GM21737 (cell line): ENCODE data around the gene FAF1.
"Not testable (repeated sequence)": the region's sequence is repeated elsewhere in the genome, so short reads cannot be mapped to it uniquely, and the experiment has no call there.

Experiments
- ATAC-seq: cut with Tn5 transposase; IDR thresholded peaks from one replicate; pipeline ENCODE4 v1.9.1; 2021; ENCODE audit warnings: mild to moderate bottlenecking, moderate library complexity; ENCODE audit not compliant: unreplicated experiment

Gene FAF1

GRCh38 chr1:50917138-50918137 is 42.6 kb downstream of the FAF1 start:
- no peak for ATAC-seq

GRCh38 chr1:50915621-50916020 is 44.4 kb downstream of the FAF1 start:
- ATAC-seq: no peak

- no peak for ATAC-seq
Measured at GRCh38 chr1:50913954-50914353, 46.1 kb downstream of the FAF1 start.

GRCh38 chr1:50910356-50910755 is 49.7 kb downstream of the FAF1 start:
- ATAC-seq: not testable (repeated sequence)

GRCh38 chr1:50907610-50908009 is 52.5 kb downstream of the FAF1 start:
- not testable (repeated sequence) for ATAC-seq

GRCh38 chr1:50906050-50906449 is 54.0 kb downstream of the FAF1 start:
- ATAC-seq: not testable (repeated sequence)

GRCh38 chr1:50902419-50902818 is 57.6 kb downstream of the FAF1 start:
- no peak for ATAC-seq

GRCh38 chr1:50901872-50902271 is 58.2 kb downstream of the FAF1 start:
- ATAC-seq: no peak

GRCh38 chr1:50898773-50899172 is 61.3 kb downstream of the FAF1 start:
- ATAC-seq: no peak

- no peak for ATAC-seq
Measured at GRCh38 chr1:50894340-50894739, 65.7 kb downstream of the FAF1 start.

GRCh38 chr1:50893466-50893865 is 66.6 kb downstream of the FAF1 start:
- no peak for ATAC-seq

GRCh38 chr1:50887555-50887954 is 72.5 kb downstream of the FAF1 start:
- ATAC-seq: not testable (repeated sequence)

GRCh38 chr1:50880373-50880772 is 79.7 kb downstream of the FAF1 start:
- ATAC-seq: no peak

- no peak for ATAC-seq
Measured at GRCh38 chr1:50879137-50879536, 80.9 kb downstream of the FAF1 start.

- no peak for ATAC-seq
Measured at GRCh38 chr1:50878434-50878833, 81.6 kb downstream of the FAF1 start.

- no peak for ATAC-seq
Measured at GRCh38 chr1:50877641-50878040, 82.4 kb downstream of the FAF1 start.

GRCh38 chr1:50873458-50874187 is 86.4 kb downstream of the FAF1 start:
- ATAC-seq: peak; percentile 94

- not testable (repeated sequence) for ATAC-seq
Measured at GRCh38 chr1:50864845-50865244, 95.2 kb downstream of the FAF1 start.

- no peak for ATAC-seq
Measured at GRCh38 chr1:50861772-50862171, 98.3 kb downstream of the FAF1 start.

GRCh38 chr1:50860702-50861101 is 99.4 kb downstream of the FAF1 start:
- ATAC-seq: no peak

GRCh38 chr1:50860256-50860655 is 99.8 kb downstream of the FAF1 start:
- ATAC-seq: no peak

GRCh38 chr1:50859657-50860056 is 100.4 kb downstream of the FAF1 start:
- ATAC-seq: no peak
